ENCODE measurements around the gene ANKS6.

DNA sequence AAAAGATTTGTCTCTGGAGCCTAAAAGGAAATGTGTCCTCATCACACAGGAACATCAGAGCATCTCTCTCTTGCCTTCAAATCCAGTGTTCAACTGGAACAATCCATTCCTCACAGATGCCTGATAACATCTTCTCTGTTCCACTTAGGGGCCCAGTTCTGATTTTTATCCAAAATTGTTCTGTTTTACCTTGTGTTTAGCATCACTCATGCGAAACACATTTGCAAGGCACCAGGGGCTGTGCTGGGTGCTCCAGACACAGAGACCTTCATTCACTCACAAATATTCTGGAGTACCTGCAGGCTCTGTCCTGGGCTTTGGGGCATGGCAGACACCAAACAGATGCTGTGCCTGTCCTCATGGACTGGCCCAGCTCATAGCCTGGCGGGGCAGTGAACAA is 101.4 kb downstream of the ANKS6 start:
- TF ChIP-seq, protein P1, sequence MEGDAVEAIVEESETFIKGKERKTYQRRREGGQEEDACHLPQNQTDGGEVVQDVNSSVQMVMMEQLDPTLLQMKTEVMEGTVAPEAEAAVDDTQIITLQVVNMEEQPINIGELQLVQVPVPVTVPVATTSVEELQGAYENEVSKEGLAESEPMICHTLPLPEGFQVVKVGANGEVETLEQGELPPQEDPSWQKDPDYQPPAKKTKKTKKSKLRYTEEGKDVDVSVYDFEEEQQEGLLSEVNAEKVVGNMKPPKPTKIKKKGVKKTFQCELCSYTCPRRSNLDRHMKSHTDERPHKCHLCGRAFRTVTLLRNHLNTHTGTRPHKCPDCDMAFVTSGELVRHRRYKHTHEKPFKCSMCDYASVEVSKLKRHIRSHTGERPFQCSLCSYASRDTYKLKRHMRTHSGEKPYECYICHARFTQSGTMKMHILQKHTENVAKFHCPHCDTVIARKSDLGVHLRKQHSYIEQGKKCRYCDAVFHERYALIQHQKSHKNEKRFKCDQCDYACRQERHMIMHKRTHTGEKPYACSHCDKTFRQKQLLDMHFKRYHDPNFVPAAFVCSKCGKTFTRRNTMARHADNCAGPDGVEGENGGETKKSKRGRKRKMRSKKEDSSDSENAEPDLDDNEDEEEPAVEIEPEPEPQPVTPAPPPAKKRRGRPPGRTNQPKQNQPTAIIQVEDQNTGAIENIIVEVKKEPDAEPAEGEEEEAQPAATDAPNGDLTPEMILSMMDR (IDR thresholded peaks at IDR 0.05), result no peak
- TF ChIP-seq POLR2A (IDR thresholded peaks at IDR 0.05), result no peak
- TF ChIP-seq POLR2AphosphoS5 (IDR thresholded peaks at IDR 0.05), result no peak
- TF ChIP-seq EP300 (IDR thresholded peaks at IDR 0.05), result no peak

Data from stomach (tissue), 4 donors.